Osteocyte (in vitro differentiated cells): Measurements from ENCODE around the gene ZNF12. TPM values are rescaled to one million over a fixed set of nuclear protein-coding genes. Genes with fewer than 3 reads are reported as not detected.

Source experiments
- DNase-seq: peaks from one replicate; pipeline ENCODE4 v3.0.0; 2021; ENCODE audit warnings: mixed read lengths; ENCODE audit not compliant: unreplicated experiment; ENCODE audit errors: extremely low spot score
- H3K27ac Mint-ChIP-seq: one replicate; pipeline ENCODE4 v1.8.0; 2021; ENCODE audit warnings: mild to moderate bottlenecking, mixed read lengths; ENCODE audit not compliant: unreplicated experiment
- H3K27me3 Mint-ChIP-seq: one replicate; pipeline ENCODE4 v1.8.0; 2021; ENCODE audit warnings: mixed read lengths; ENCODE audit not compliant: unreplicated experiment
- H3K36me3 Mint-ChIP-seq: one replicate; pipeline ENCODE4 v1.8.0; 2021; ENCODE audit warnings: mixed read lengths; ENCODE audit not compliant: unreplicated experiment
- H3K4me1 Mint-ChIP-seq: one replicate; pipeline ENCODE4 v1.8.0; 2021; ENCODE audit warnings: mixed read lengths; ENCODE audit not compliant: unreplicated experiment
- H3K4me3 Mint-ChIP-seq: one replicate; pipeline ENCODE4 v1.8.0; 2021; ENCODE audit warnings: mild to moderate bottlenecking, moderate library complexity, mixed read lengths; ENCODE audit not compliant: unreplicated experiment
- H3K9me3 Mint-ChIP-seq: one replicate; pipeline ENCODE4 v1.8.0; 2021; ENCODE audit warnings: mixed read lengths; ENCODE audit not compliant: unreplicated experiment
- CTCF ChIP-seq: fragments of 200-600 bp; sonication (generic); IDR thresholded peaks from 2 replicates; pipeline ENCODE4 v1.5.0; 2021; ENCODE audit warnings: antibody characterized with exemption, mild to moderate bottlenecking, moderate library complexity
- total RNA-seq: library from RNA; stranded (reverse); gene quantifications from 2 replicates; pipeline ENCODE4 v1.2.1, GENCODE V29; 2021

Gene ZNF12
- total RNA-seq, 1 donor from 2014 or later, result 25.0 TPM

GRCh38 chr7:6652446-6653011 lies 54.2 kb downstream of the ZNF12 start:
- Mint-ChIP-seq H3K27me3 (no peaks in the 10 kb centered on the region), H3K27ac (no peak overlapping the region), H3K9me3 (no peaks in the 10 kb centered on the region), H3K4me1 (no peaks in the 10 kb centered on the region), H3K36me3 (peaks cover 37% of the 10 kb centered on the region), H3K4me3 (no peak overlapping the region)
- TF ChIP-seq CTCF, result no peak
- DNase-seq, result no peak

- Mint-ChIP-seq H3K4me3 (no peak overlapping the region), H3K27me3 (no peaks in the 10 kb centered on the region), H3K4me1 (no peaks in the 10 kb centered on the region), H3K27ac (no peak overlapping the region), H3K9me3 (no peaks in the 10 kb centered on the region), H3K36me3 (peaks cover 37% of the 10 kb centered on the region)
- no peak for TF ChIP-seq CTCF
- DNase-seq, result no peak
Measured at GRCh38 chr7:6651851-6652445, 54.8 kb downstream of the ZNF12 start.

GRCh38 chr7:6650521-6651011 lies 56.2 kb downstream of the ZNF12 start:
- H3K9me3 Mint-ChIP-seq, result no peaks in the 10 kb centered on the region
- H3K27ac Mint-ChIP-seq, result no peak overlapping the region
- no peaks in the 10 kb centered on the region for H3K4me1 Mint-ChIP-seq
- H3K27me3 Mint-ChIP-seq, result no peaks in the 10 kb centered on the region
- TF ChIP-seq CTCF, result no peak
- no peak overlapping the region for H3K4me3 Mint-ChIP-seq
- H3K36me3 Mint-ChIP-seq, result peaks cover 36% of the 10 kb centered on the region
- DNase-seq, result no peak

- no peak overlapping the region for H3K27ac Mint-ChIP-seq
- no peaks in the 10 kb centered on the region for H3K9me3 Mint-ChIP-seq
- DNase-seq, result no peak
- H3K36me3 Mint-ChIP-seq, result peaks cover 32% of the 10 kb centered on the region
- no peaks in the 10 kb centered on the region for H3K27me3 Mint-ChIP-seq
- H3K4me3 Mint-ChIP-seq, result no peak overlapping the region
- no peaks in the 10 kb centered on the region for H3K4me1 Mint-ChIP-seq
- TF ChIP-seq CTCF, result no peak
Measured at GRCh38 chr7:6650086-6650485, 56.7 kb downstream of the ZNF12 start.

GRCh38 chr7:6649241-6649961 lies 57.3 kb downstream of the ZNF12 start:
- peaks cover 34% of the 10 kb centered on the region for H3K36me3 Mint-ChIP-seq
- H3K9me3 Mint-ChIP-seq, result no peaks in the 10 kb centered on the region
- H3K27me3 Mint-ChIP-seq, result no peaks in the 10 kb centered on the region
- no peak overlapping the region for H3K4me3 Mint-ChIP-seq
- H3K27ac Mint-ChIP-seq, result no peak overlapping the region
- no peak for TF ChIP-seq CTCF
- no peaks in the 10 kb centered on the region for H3K4me1 Mint-ChIP-seq
- no peak for DNase-seq
